Bronchial epithelial cell (primary cell): ENCODE measurements around the gene SYT11. TPM values are rescaled to one million over a fixed set of nuclear protein-coding genes. Genes with fewer than 3 reads are reported as not detected.

Experiments
- DNase-seq: peaks from one replicate; pipeline ENCODE4 v3.0.0-alpha.2; 2010; ENCODE audit warnings: low read depth
- FAIRE-seq: peaks from 2 replicates; lab custom pipeline; 2011; peaks lifted over from hg19 to GRCh38; lab: Jason Lieb, UNC
- H3K27me3 ChIP-seq: 2 replicates; pipeline ENCODE4 v1.5.1; 2011; ENCODE audit warnings: low read length; ENCODE audit not compliant: control insufficient read depth, insufficient read depth
- H3K36me3 ChIP-seq: 2 replicates; pipeline ENCODE4 v1.5.1; 2011; ENCODE audit warnings: low read length; ENCODE audit not compliant: control insufficient read depth, insufficient read depth
- H3K4me3 ChIP-seq: 2 replicates; pipeline ENCODE4 v1.5.1; 2011; ENCODE audit warnings: mild to moderate bottlenecking, low read depth, low read length, control low read depth
- CTCF ChIP-seq: IDR thresholded peaks from 2 replicates; pipeline ENCODE4 v1.5.1; 2011; ENCODE audit warnings: mild to moderate bottlenecking, moderate library complexity, low read length, control low read depth, inconsistent platforms; ENCODE audit not compliant: insufficient read depth, severe bottlenecking
- total RNA-seq: library from RNA; depleted of rRNA; stranded (reverse); fragments of >200 nt; gene quantifications from 2 replicates; pipeline ENCODE4 v1.2.1, GENCODE V29; 2014

Gene SYT11
- total RNA-seq, 1 donor from 2014 or later = 0.26 TPM

- Histone ChIP-seq H3K27me3 (no peaks in the 10 kb centered on the region), H3K4me3 (no peak overlapping the region), H3K36me3 (peaks cover 8% of the 10 kb centered on the region)
- DNase-seq (peak; percentile 90), FAIRE-seq (no peak)
- TF ChIP-seq CTCF = no peak
Observed at GRCh38 chr1:155932081-155932480, 72.7 kb downstream of the SYT11 start.

- Histone ChIP-seq H3K4me3 (no peak overlapping the region), H3K36me3 (peaks cover 5% of the 10 kb centered on the region), H3K27me3 (no peaks in the 10 kb centered on the region)
- DNase-seq (peak; percentile 43), FAIRE-seq (no peak)
- TF ChIP-seq CTCF = no peak
Observed at GRCh38 chr1:155932487-155932886, 73.1 kb downstream of the SYT11 start.

- peaks cover 3% of the 10 kb centered on the region for H3K36me3 ChIP-seq
- no peaks in the 10 kb centered on the region for H3K27me3 ChIP-seq
- H3K4me3 ChIP-seq = peak overlapping the region; percentile 82
- FAIRE-seq (no peak), DNase-seq (no peak)
- no peak for TF ChIP-seq CTCF
Observed at GRCh38 chr1:155933591-155934096, 74.3 kb downstream of the SYT11 start.

- FAIRE-seq (peak; percentile 93), DNase-seq (peak; percentile 100)
- H3K4me3 ChIP-seq = peak within 1 kb of the TSS; percentile 82
- H3K27me3 ChIP-seq = no peaks in the 10 kb centered on the region
- H3K36me3 ChIP-seq = peaks cover 3% of the 10 kb centered on the region
- TF ChIP-seq CTCF = peak; percentile 7
Observed at GRCh38 chr1:155934097-155934935, 74.9 kb downstream of the SYT11 start, which contains the start of gene KHDC4. Gene KHDC4, minus strand, starts transcription at chr1:155934413. Its CDS starts 40 bp downstream, at chr1:155934373.

Other genes with a start within 250 kb of the SYT11 start
- 39.3 and 69.0 TPM in 2 replicates for gene MSTO1, start 249.3 kb upstream of the SYT11 start, total RNA-seq
- gene YY1AP1, start 170.8 kb upstream of the SYT11 start, total RNA-seq = 24.0 and 36.6 TPM in 2 replicates
- 53.6 and 71.1 TPM in 2 replicates for gene DAP3, start 170.5 kb upstream of the SYT11 start, total RNA-seq
- 20.1 and 20.5 TPM in 2 replicates for gene GON4L, start 2.4 kb upstream of the SYT11 start, total RNA-seq
- gene RIT1, start 51.8 kb downstream of the SYT11 start, total RNA-seq = 49.8 and 66.6 TPM in 2 replicates
- gene KHDC4, start 74.8 kb downstream of the SYT11 start, total RNA-seq = 20.3 and 30.3 TPM in 2 replicates
- gene RXFP4, start 82.1 kb downstream of the SYT11 start, total RNA-seq = not detected in 2 replicates
- gene ARHGEF2, start 119.0 kb downstream of the SYT11 start, total RNA-seq = 57.1 and 79.2 TPM in 2 replicates
- 225 and 564 TPM in 2 replicates for gene SSR2, start 161.4 kb downstream of the SYT11 start, total RNA-seq
- 13.7 and 17.4 TPM in 2 replicates for gene UBQLN4, start 194.2 kb downstream of the SYT11 start, total RNA-seq
- gene LAMTOR2, start 195.2 kb downstream of the SYT11 start, total RNA-seq = 46.6 and 74.6 TPM in 2 replicates
- gene RAB25, start 201.6 kb downstream of the SYT11 start, total RNA-seq = 30.3 and 83.7 TPM in 2 replicates
- gene MEX3A, start 222.9 kb downstream of the SYT11 start, total RNA-seq = 0.13 and 0.53 TPM in 2 replicates